ENCODE data around the gene NFKBIE. TPM values are rescaled to one million over a fixed set of nuclear protein-coding genes. Genes with fewer than 3 reads are reported as not detected.
"Not testable (repeated sequence)": the region's sequence is repeated elsewhere in the genome, so short reads cannot be mapped to it uniquely, and the experiment has no call there.

Gene NFKBIE
- total RNA-seq, 1 donor from 2014 or later, result 5.3 TPM

DNA sequence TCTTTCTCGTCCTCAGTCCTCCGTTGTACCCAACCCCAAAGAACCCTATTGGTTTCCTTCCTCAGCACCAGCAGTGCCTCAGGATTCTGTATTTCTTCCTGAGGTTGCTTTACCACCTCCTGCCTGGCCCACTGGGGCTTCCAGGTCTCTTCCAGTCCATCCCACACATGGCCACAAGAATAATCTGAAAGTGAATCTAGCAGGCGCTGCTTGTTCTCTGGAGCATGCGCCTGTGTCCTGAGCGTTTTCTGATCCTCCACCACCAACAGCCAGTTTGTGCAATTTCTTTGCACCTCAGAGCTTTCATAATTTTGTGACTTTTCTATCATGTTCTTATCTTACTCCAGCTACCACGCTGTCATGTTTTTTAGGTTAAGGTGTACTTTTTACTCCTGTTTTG, 30.1 kb downstream of the NFKBIE start:
- Histone ChIP-seq H3K4me3 (ENCODE audit: low read depth, low read length) (no peak overlapping the region), H3K27me3 (ENCODE audit: control insufficient read depth, insufficient read depth, low read length) (no peaks in the 10 kb centered on the region), H3K36me3 (ENCODE audit: control insufficient read depth, insufficient read depth, low read length) (no peaks in the 10 kb centered on the region)
- TF ChIP-seq, protein P1, sequence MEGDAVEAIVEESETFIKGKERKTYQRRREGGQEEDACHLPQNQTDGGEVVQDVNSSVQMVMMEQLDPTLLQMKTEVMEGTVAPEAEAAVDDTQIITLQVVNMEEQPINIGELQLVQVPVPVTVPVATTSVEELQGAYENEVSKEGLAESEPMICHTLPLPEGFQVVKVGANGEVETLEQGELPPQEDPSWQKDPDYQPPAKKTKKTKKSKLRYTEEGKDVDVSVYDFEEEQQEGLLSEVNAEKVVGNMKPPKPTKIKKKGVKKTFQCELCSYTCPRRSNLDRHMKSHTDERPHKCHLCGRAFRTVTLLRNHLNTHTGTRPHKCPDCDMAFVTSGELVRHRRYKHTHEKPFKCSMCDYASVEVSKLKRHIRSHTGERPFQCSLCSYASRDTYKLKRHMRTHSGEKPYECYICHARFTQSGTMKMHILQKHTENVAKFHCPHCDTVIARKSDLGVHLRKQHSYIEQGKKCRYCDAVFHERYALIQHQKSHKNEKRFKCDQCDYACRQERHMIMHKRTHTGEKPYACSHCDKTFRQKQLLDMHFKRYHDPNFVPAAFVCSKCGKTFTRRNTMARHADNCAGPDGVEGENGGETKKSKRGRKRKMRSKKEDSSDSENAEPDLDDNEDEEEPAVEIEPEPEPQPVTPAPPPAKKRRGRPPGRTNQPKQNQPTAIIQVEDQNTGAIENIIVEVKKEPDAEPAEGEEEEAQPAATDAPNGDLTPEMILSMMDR (IDR thresholded peaks at IDR 0.05; ENCODE audit: insufficient read depth, low read length, severe bottlenecking), result no peak
- FAIRE-seq, result no peak
- DNase-seq (ENCODE audit: low read depth), result no peak

DNA sequence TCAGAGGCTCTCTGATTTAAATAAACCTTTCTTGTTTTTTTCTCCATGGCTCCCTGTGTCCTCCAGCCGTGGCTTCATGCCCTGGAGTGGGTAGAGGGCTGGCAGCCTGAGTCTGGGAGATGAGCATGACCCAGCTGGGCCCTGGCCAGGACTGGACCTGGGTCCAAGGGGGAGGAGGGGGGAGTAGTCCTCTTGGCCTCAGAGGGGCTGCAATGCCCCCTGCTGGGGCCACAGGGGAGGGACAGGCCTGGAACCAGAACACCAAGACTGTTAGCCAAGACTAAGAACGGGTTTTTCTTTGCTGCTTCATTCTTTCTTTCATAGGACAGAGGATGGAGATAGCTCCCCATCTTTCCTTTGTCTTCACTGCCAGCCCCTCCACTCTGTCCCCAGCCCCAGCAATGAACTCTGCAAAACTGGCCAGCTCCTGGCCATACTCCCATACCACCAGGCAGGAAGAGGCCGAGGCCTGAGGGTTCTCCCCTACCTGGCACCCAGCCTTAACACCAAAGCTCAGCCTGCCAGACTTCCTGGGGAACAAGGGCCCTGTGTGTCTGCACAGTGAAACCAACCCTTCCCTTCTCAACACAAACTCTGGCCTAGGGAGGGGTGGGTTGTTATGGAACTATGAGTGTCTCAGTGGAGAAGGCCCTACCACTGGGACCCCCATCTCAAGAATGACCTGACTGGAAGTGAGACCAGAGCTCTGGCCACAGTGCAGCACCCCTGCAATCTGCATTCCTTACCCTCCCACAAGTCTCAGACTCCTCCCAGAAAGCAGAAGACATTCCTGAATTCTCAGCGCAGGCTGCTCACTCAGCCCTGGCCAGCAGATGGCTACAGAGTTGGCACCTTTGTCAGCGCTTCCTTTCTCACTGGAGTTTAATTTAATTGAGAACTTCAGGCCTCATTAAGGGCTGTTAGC, 31.0 kb downstream of the NFKBIE start:
- DNase-seq (ENCODE audit: low read depth), result peak; percentile 76
- FAIRE-seq, result no peak
- H3K27me3 ChIP-seq (ENCODE audit: control insufficient read depth, insufficient read depth, low read length), result no peaks in the 10 kb centered on the region
- H3K4me3 ChIP-seq (ENCODE audit: low read depth, low read length), result no peak overlapping the region
- TF ChIP-seq, protein P1 (IDR thresholded peaks at IDR 0.05; ENCODE audit: insufficient read depth, low read length, severe bottlenecking), result peak; percentile 73
- no peaks in the 10 kb centered on the region for H3K36me3 ChIP-seq (ENCODE audit: control insufficient read depth, insufficient read depth, low read length)

DNA sequence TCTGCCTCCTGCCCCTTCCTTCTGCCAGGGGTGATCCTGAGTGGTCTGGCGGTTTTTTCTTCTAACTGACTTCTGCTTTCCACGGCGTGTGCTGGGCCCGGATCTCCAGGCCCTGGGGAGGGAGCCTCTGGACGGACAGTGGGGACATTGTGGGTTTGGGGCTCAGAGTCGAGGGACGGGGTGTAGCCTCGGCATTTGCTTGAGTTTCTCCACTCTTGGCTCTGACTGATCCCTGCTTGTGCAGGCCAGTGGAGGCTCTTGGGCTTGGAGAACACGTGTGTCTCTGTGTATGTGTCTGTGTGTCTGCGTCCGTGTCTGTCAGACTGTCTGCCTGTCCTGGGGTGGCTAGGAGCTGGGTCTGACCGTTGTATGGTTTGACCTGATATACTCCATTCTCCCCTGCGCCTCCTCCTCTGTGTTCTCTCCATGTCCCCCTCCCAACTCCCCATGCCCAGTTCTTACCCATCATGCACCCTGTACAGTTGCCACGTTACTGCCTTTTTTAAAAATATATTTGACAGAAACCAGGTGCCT, 31.7 kb downstream of the NFKBIE start:
- DNase-seq (ENCODE audit: low read depth), result no peak
- no peak for FAIRE-seq
- Histone ChIP-seq H3K27me3 (ENCODE audit: control insufficient read depth, insufficient read depth, low read length) (no peaks in the 10 kb centered on the region), H3K36me3 (ENCODE audit: control insufficient read depth, insufficient read depth, low read length) (no peaks in the 10 kb centered on the region), H3K4me3 (ENCODE audit: low read depth, low read length) (no peak overlapping the region)
- TF ChIP-seq, protein P1 (IDR thresholded peaks at IDR 0.05; ENCODE audit: insufficient read depth, low read length, severe bottlenecking), result no peak

DNA sequence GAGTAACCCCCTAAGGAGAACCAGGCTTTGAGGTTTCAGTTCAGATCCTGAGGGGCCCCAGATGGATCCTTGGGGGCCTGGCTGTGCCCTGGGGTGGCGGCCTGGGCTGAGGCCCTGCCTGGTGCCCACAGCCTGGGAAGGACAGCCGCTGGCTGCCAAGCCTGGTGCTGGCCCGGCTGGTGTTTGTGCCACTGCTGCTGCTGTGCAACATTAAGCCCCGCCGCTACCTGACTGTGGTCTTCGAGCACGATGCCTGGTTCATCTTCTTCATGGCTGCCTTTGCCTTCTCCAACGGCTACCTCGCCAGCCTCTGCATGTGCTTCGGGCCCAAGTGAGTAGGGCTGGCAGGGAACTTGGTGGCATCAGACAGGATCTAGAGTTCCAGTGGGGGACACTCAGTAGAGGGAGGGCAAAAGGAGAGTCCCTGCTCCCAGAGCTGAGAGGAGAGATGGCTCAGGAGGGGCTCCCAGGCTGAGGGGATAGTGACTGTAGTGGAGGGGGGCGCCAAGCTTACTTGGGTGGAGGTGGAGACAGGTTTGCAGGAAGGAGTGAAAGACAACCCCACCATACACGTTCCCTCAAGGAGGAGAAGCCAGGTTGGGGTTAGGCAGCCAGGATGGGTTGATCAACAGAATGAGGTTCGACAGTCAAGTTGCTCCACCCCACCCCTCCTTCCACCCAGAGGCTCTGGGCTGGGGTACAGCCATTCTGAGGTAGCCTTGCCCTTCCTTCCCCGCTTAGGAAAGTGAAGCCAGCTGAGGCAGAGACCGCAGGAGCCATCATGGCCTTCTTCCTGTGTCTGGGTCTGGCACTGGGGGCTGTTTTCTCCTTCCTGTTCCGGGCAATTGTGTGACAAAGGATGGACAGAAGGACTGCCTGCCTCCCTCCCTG, 32.4 kb downstream of the NFKBIE start:
- H3K4me3 ChIP-seq (ENCODE audit: low read depth, low read length), result no peak overlapping the region
- TF ChIP-seq, protein P1 (IDR thresholded peaks at IDR 0.05; ENCODE audit: insufficient read depth, low read length, severe bottlenecking), result no peak
- DNase-seq (ENCODE audit: low read depth) (no peak), FAIRE-seq (no peak)
- H3K36me3 ChIP-seq (ENCODE audit: control insufficient read depth, insufficient read depth, low read length), result no peaks in the 10 kb centered on the region
- H3K27me3 ChIP-seq (ENCODE audit: control insufficient read depth, insufficient read depth, low read length), result no peaks in the 10 kb centered on the region

DNA sequence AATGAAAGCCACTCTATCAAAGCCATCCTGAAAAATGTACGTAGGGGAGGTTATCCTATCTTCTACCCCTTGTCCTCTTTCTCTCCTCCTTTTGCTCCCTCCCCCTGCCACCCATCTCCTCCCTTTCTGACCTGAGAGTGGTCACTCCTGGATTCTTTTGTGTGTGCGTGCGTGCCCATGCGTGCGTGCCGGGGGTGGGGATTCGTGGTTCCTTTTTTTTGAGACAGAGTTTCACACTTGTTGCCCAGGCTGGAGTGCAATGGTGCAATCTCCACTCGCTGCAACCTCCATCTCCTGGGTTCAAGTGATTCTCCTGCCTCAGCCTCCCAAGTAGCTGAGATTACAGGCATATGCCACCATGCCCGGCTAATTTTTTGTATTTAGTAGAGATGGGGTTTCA, 33.9 kb downstream of the NFKBIE start:
- FAIRE-seq; H3K4me3 ChIP-seq (ENCODE audit: low read depth, low read length); H3K36me3 ChIP-seq (ENCODE audit: control insufficient read depth, insufficient read depth, low read length); H3K27me3 ChIP-seq (ENCODE audit: control insufficient read depth, insufficient read depth, low read length); DNase-seq (ENCODE audit: low read depth): not testable (repeated sequence)
